ENCODE measurements around the gene KDM5B.

KDM5B gene

DNA sequence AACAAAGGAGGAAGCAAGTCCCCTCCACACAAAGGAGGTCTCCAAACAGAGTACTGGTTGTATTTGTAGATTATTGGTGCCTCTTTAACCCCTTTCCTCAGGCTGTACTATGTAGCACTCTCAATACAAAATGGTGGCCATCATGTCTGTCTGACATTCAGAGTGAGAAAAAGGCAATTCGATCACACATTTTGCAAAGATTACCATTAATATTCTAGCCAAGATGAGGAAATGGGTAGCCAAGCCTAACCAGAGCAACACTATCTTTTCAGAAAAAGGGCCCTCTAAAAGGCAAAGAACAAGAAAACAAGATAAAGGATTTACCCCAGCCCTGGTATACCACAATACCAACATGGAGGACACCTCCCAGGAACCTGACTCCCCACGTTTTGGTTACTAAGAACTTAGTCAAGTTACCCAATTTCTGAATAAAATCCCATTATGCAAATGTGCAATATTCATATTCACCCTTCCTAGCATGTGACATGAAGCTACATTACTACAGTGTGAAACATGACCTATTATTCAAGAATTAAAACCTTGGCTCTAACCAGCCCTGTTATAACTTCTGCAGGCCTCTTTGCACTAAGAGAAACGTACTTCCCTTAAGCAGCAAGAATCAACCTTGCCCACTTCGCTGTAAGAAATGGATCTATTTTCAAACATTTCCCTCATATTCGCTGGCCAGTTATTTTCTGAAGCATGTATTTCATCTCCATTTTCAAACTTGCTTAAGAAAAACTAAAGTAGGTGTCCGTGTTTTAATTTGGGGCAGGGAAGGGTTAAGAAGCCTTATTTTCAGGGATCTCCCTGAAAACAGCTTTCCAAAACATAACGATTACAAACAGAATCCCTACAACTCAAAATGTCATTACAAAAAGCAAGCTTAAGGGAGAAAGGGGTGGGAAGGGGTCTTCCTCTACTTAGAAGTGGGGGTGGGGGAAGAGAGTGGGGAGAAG, 2.1 kb downstream of the KDM5B start:
- POLR2A ChIA-PET (ENCODE audit: low non-redundant PET): no interaction called here

DNA sequence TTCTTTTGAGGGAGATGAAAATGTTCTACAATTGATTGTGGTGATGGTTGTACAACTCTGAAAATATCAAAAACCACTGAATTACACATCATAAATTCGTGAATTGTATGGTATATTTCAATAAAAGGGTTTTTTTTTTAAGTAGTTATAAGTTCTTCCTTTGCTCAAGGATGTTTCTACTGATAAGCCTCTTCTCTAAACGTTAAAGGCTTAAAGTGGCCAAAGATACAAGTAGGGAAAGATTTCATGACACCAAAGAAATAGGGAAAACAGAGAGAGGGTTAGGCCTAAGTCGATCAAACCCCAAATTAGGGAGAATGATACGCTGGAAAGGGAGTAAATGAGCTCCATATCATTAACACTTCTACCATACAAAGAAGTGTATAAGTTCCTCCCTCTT, 4.1 kb downstream of the KDM5B start:
- ChIA-PET POLR2A (ENCODE audit: low non-redundant PET) (no interaction called here), CTCF (interaction anchor here (0.6 kb wide), 1 partner anchor 36 kb away, joined by 5 read pairs; no protein-coding TSS in a partner anchor)
- DNase-seq (ENCODE audit: low spot score): no peak

More for the DNA sequence above, 2.1 kb downstream of the KDM5B start:
- peak overlapping the region; percentile 86 for H3K27ac ChIP-seq
- DNase-seq (ENCODE audit: low spot score): peak; percentile 43
- CTCF ChIA-PET: interaction anchor here (0.7 to 1.0 kb wide), 3 partner anchors 56 to 537 kb away, joined by 3 to 4 read pairs (median 3); no protein-coding TSS in a partner anchor
- TF ChIP-seq, protein P1, sequence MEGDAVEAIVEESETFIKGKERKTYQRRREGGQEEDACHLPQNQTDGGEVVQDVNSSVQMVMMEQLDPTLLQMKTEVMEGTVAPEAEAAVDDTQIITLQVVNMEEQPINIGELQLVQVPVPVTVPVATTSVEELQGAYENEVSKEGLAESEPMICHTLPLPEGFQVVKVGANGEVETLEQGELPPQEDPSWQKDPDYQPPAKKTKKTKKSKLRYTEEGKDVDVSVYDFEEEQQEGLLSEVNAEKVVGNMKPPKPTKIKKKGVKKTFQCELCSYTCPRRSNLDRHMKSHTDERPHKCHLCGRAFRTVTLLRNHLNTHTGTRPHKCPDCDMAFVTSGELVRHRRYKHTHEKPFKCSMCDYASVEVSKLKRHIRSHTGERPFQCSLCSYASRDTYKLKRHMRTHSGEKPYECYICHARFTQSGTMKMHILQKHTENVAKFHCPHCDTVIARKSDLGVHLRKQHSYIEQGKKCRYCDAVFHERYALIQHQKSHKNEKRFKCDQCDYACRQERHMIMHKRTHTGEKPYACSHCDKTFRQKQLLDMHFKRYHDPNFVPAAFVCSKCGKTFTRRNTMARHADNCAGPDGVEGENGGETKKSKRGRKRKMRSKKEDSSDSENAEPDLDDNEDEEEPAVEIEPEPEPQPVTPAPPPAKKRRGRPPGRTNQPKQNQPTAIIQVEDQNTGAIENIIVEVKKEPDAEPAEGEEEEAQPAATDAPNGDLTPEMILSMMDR (conservative IDR thresholded peaks at IDR 0.05; ENCODE audit: low read depth): no peak

DNA sequence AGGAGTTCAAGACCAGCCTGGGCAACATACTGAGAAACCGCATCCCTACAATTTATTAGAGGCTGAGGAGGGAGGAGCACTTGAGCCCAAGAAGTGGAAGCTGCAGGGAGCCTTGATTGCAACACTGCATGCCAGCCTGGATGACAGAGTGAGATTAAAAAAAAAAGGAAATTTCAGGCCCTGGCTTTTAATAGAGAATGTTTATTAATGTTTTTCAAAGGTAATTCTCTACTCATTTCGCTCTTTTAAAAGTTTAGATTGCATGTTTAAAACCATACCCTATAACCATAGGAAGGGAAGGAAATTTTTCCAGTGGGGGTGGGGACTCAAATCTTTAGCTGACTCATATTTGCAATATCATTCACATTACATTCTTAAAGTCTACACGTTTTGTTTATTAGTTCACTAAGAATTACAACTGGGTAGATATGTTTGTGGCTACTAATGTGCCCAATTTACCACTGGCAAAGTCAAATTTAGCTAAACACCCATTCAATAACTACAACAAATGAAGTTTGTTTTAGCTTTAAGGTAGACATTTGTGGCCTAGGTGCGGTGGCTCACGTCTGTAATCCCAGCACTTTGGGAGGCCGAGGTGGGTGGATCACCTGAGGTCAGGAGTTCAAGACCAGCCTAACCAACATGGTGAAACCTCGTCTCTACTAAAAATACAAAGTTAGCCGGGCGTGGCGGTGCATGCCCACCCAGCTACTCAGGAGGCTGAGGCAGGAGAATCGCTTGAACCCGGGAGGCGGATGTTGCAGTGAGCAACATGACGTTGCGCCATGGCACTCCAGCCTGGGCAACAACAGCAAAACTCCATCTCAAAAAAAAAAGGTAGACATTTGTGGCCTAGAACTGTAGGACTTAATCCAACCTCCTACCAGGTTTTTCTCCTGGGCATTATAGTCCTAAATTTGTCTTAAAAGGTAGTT, 5.0 kb downstream of the KDM5B start:
- TF ChIP-seq, protein P1 (conservative IDR thresholded peaks at IDR 0.05; ENCODE audit: low read depth): no peak
- ChIA-PET POLR2A (ENCODE audit: low non-redundant PET) (no interaction called here), CTCF (interaction anchor here (0.6 to 0.7 kb wide), 2 partner anchors 315 to 419 kb away, joined by 3 read pairs; no protein-coding TSS in a partner anchor)
- peak; percentile 68 for DNase-seq (ENCODE audit: low spot score)
- peak overlapping the region; percentile 52 for H3K27ac ChIP-seq

More for the DNA sequence above, 4.1 kb downstream of the KDM5B start:
- H3K27ac ChIP-seq: no peak overlapping the region
- TF ChIP-seq, protein P1 (conservative IDR thresholded peaks at IDR 0.05; ENCODE audit: low read depth): no peak

DNA sequence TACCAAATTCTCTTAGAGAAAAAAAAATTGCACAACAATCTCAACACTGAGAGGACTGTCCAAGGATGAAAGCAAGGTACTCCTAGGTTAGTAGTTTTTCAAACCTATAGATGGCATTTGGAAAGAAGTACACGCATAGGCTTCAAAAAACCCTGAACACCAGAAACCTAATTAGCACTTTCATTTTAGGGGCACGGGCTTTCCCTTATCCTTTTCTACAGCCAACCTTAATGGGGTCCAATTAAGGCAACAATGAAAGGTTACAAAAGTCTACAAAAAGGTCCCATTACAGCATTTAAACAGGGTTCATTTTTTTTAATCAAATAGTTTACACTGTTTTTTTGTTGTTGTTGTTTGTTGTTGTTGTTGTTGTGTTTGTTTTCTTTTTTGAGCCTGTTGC, 6.2 kb downstream of the KDM5B start:
- TF ChIP-seq, protein P1 (conservative IDR thresholded peaks at IDR 0.05; ENCODE audit: low read depth): no peak
- POLR2A ChIA-PET (ENCODE audit: low non-redundant PET): no interaction called here

DNA sequence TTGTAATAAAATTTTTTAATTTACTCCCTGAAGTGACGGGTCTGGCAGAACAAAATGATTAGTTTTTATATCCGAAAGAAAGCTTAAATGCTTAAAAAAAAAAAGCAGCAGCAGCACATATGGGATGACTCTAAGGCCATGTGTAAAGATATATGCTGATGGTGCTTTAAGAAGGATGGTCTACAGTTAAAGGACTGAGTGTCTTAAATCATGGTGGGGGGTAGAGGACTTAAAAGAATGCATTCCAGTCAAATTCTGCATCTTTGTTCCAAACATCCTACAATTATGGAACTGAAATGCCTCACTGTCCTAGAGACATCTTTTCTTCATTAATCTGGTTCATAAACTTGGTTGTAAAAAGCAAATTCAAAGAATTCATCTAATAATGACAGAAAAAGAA, 7.0 kb downstream of the KDM5B start:
- POLR2A ChIA-PET (ENCODE audit: low non-redundant PET): interaction anchor here (1.2 kb wide), 1 partner anchor 10 kb away, joined by 4 read pairs; the partner anchor contains the start of gene PCAT6
- TF ChIP-seq, protein P1 (conservative IDR thresholded peaks at IDR 0.05; ENCODE audit: low read depth): no peak

More for the DNA sequence above, 6.2 kb downstream of the KDM5B start:
- H3K27ac ChIP-seq: no peak overlapping the region
- DNase-seq (ENCODE audit: low spot score): no peak
- CTCF ChIA-PET: no interaction called here

DNA sequence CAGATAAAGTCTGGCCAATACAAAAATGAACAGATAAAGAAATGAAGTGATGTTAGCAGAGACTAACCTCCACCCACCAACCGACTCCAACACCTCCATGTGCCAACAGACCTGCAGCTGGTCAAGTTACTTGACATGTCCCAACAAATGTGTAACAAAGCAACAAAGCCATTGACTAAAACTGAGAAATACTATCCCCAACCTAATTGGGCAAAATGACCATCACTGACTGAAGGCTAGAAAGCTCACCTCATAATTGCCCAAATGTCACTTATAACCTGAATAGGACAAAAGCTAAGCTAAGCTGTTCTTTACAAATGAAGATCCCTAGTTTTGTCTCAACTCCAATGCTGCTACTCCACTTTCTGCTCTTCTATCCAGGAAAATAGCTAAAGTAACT, 7.5 kb downstream of the KDM5B start:
- no peak overlapping the region for H3K27ac ChIP-seq
- POLR2A ChIA-PET (ENCODE audit: low non-redundant PET): interaction anchor here (1.2 kb wide), 1 partner anchor 10 kb away, joined by 4 read pairs; the partner anchor contains the start of gene PCAT6
- CTCF ChIA-PET: no interaction called here
- TF ChIP-seq, protein P1 (conservative IDR thresholded peaks at IDR 0.05; ENCODE audit: low read depth): no peak
- DNase-seq (ENCODE audit: low spot score): no peak

More for the DNA sequence above, 7.0 kb downstream of the KDM5B start:
- no peak overlapping the region for H3K27ac ChIP-seq
- CTCF ChIA-PET: no interaction called here
- no peak for DNase-seq (ENCODE audit: low spot score)
